HCT116 (cell line): Measurements from ENCODE around the gene HCN1.

Source experiments
- EZH2 ChIP-seq: fragments of 200-600 bp; sonication (generic); IDR thresholded peaks from 2 replicates; pipeline ENCODE4 v1.6.1; 2017; ENCODE audit warnings: antibody characterized with exemption, mixed run types
- EZH2phosphoT487 ChIP-seq: fragments of 200-600 bp; IDR thresholded peaks from 2 replicates; pipeline ENCODE4 v1.6.1; 2018; ENCODE audit warnings: antibody characterized with exemption, borderline replicate concordance
- POLR2A ChIP-seq: IDR thresholded peaks from 2 replicates; pipeline ENCODE4 v1.7.0; 2011; ENCODE audit warnings: borderline replicate concordance; ENCODE audit not compliant: insufficient read depth, insufficient read length; ENCODE audit errors: extremely low read depth
- POLR2AphosphoS5 ChIP-seq: IDR thresholded peaks from 2 replicates; pipeline ENCODE4 v1.6.1; 2011; ENCODE audit warnings: mild to moderate bottlenecking, low read depth, low read length, moderate library complexity
- RAD21 ChIP-seq: IDR thresholded peaks from 2 replicates; pipeline ENCODE4 v1.6.1; 2012; ENCODE audit warnings: low read depth, mild to moderate bottlenecking
- SIN3A ChIP-seq: IDR thresholded peaks from 2 replicates; pipeline ENCODE4 v1.6.1; 2012; ENCODE audit warnings: low read depth
- SP1 ChIP-seq: IDR thresholded peaks from 2 replicates; pipeline ENCODE4 v1.6.1; 2012; ENCODE audit warnings: low read depth
- YY1 ChIP-seq: IDR thresholded peaks from 2 replicates; pipeline ENCODE4 v1.6.1; 2011; ENCODE audit warnings: low read length, low read depth, moderate library complexity, mild to moderate bottlenecking; ENCODE audit not compliant: insufficient replicate concordance; ENCODE audit errors: extremely low read depth
- ZFX ChIP-seq: fragments of 450-650 bp; IDR thresholded peaks from 2 replicates; pipeline ENCODE4 v1.6.1; 2017
- ZNF274 ChIP-seq: fragments of 200-500 bp; sonication (Bioruptor generic); IDR thresholded peaks from 2 replicates; pipeline ENCODE4 v1.6.1; 2014; ENCODE audit warnings: mild to moderate bottlenecking, low read depth, low read length, inconsistent platforms
- TF ChIP-seq, protein P1 (sequence below), 3 experiments: fragments of 200-600 bp in 1 of 3; sonication (generic) in 1 of 3; IDR thresholded peaks in 2 of 3; conservative IDR thresholded peaks in 1 of 3; 2 replicates each; pipeline ENCODE4 v1.5.1; 2012 to 2017; ENCODE audit warnings: low read depth in 2 of 3, low read length in 2 of 3, antibody characterized with exemption in 1 of 3, borderline replicate concordance in 1 of 3, control low read depth in 1 of 3, mild to moderate bottlenecking in 1 of 3, mixed read lengths in 1 of 3, mixed run types in 1 of 3, moderate library complexity in 1 of 3; ENCODE audit not compliant: insufficient read depth in 1 of 3
- TF ChIP-seq, protein P2 (sequence below): IDR thresholded peaks from 2 replicates; pipeline ENCODE4 v1.6.1; 2012
- TF ChIP-seq, protein P3 (sequence below): IDR thresholded peaks from 2 replicates; pipeline ENCODE4 v1.6.1; 2012
- TF ChIP-seq, protein P4 (sequence below): IDR thresholded peaks from 2 replicates; pipeline ENCODE4 v1.6.1; 2012; ENCODE audit warnings: low read depth

DNA sequence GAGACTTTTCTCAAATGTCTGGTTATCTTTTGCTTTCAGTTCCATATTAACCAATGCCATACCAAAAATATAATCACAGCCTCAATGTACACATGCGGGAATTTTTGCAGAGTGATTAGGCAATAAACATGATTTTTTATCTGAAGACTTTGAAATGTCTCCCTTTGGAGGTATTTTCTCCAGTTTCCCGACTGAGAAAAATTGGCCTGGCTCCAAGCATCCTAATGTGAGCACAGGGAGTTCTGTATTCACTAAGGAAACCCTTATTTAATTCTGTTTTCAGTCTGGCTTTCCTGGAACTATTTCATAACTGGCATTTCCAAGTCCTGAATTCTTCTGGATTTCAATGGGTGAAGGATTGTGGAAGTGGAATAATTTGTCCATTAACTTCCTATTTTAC, 8.5 kb downstream of the HCN1 start:
- TF ChIP-seq, protein P1, sequence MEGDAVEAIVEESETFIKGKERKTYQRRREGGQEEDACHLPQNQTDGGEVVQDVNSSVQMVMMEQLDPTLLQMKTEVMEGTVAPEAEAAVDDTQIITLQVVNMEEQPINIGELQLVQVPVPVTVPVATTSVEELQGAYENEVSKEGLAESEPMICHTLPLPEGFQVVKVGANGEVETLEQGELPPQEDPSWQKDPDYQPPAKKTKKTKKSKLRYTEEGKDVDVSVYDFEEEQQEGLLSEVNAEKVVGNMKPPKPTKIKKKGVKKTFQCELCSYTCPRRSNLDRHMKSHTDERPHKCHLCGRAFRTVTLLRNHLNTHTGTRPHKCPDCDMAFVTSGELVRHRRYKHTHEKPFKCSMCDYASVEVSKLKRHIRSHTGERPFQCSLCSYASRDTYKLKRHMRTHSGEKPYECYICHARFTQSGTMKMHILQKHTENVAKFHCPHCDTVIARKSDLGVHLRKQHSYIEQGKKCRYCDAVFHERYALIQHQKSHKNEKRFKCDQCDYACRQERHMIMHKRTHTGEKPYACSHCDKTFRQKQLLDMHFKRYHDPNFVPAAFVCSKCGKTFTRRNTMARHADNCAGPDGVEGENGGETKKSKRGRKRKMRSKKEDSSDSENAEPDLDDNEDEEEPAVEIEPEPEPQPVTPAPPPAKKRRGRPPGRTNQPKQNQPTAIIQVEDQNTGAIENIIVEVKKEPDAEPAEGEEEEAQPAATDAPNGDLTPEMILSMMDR (IDR thresholded peaks at IDR 0.05 in 2 of 3, conservative IDR thresholded peaks at IDR 0.05 in 1 of 3; ENCODE audit: borderline replicate concordance in 1 of 3, insufficient read depth in 1 of 3, low read depth in 2 of 3, low read length in 2 of 3) = no peak
- no peak for TF ChIP-seq EZH2phosphoT487
- no peak for TF ChIP-seq POLR2AphosphoS5
- no peak for TF ChIP-seq POLR2A
- no peak for TF ChIP-seq ZFX
- no peak for TF ChIP-seq YY1
- TF ChIP-seq, protein P2, sequence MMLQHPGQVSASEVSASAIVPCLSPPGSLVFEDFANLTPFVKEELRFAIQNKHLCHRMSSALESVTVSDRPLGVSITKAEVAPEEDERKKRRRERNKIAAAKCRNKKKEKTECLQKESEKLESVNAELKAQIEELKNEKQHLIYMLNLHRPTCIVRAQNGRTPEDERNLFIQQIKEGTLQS = no peak
- TF ChIP-seq, protein P3, sequence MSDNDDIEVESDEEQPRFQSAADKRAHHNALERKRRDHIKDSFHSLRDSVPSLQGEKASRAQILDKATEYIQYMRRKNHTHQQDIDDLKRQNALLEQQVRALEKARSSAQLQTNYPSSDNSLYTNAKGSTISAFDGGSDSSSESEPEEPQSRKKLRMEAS = no peak
- no peak for TF ChIP-seq ZNF274
- TF ChIP-seq SIN3A = no peak
- TF ChIP-seq, protein P4, sequence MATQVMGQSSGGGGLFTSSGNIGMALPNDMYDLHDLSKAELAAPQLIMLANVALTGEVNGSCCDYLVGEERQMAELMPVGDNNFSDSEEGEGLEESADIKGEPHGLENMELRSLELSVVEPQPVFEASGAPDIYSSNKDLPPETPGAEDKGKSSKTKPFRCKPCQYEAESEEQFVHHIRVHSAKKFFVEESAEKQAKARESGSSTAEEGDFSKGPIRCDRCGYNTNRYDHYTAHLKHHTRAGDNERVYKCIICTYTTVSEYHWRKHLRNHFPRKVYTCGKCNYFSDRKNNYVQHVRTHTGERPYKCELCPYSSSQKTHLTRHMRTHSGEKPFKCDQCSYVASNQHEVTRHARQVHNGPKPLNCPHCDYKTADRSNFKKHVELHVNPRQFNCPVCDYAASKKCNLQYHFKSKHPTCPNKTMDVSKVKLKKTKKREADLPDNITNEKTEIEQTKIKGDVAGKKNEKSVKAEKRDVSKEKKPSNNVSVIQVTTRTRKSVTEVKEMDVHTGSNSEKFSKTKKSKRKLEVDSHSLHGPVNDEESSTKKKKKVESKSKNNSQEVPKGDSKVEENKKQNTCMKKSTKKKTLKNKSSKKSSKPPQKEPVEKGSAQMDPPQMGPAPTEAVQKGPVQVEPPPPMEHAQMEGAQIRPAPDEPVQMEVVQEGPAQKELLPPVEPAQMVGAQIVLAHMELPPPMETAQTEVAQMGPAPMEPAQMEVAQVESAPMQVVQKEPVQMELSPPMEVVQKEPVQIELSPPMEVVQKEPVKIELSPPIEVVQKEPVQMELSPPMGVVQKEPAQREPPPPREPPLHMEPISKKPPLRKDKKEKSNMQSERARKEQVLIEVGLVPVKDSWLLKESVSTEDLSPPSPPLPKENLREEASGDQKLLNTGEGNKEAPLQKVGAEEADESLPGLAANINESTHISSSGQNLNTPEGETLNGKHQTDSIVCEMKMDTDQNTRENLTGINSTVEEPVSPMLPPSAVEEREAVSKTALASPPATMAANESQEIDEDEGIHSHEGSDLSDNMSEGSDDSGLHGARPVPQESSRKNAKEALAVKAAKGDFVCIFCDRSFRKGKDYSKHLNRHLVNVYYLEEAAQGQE = no peak
- TF ChIP-seq EZH2 = no peak
- TF ChIP-seq SP1 = no peak
- TF ChIP-seq RAD21 = no peak
